Measurements from ENCODE around the gene ELOVL2.

DNA sequence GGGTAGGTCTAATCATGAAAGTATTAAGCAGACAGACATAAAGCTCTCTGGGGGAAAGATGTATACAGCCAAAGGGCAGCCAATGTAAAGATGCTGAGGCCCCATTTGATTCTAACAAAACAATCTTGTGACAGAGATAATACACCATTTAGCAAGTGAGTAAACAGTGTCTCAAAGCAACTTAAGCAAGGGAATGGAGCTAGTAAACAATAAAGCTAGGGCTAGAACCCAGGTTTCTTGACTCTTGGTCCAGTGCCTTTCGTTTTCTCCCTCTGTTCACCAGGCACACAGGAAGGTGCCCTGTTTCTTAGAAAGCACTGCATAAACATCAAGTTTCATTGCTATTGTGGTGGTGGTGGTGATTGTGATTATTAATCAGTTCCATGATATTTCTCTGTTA lies 5.1 kb downstream of the ELOVL2 start:
- TF ChIP-seq POLR2A (IDR thresholded peaks at IDR 0.05) (no peak), EP300 (IDR thresholded peaks at IDR 0.05) (no peak)
- TF ChIP-seq, protein P1, sequence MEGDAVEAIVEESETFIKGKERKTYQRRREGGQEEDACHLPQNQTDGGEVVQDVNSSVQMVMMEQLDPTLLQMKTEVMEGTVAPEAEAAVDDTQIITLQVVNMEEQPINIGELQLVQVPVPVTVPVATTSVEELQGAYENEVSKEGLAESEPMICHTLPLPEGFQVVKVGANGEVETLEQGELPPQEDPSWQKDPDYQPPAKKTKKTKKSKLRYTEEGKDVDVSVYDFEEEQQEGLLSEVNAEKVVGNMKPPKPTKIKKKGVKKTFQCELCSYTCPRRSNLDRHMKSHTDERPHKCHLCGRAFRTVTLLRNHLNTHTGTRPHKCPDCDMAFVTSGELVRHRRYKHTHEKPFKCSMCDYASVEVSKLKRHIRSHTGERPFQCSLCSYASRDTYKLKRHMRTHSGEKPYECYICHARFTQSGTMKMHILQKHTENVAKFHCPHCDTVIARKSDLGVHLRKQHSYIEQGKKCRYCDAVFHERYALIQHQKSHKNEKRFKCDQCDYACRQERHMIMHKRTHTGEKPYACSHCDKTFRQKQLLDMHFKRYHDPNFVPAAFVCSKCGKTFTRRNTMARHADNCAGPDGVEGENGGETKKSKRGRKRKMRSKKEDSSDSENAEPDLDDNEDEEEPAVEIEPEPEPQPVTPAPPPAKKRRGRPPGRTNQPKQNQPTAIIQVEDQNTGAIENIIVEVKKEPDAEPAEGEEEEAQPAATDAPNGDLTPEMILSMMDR (IDR thresholded peaks at IDR 0.05) = no peak

All from stomach (tissue), 4 donors.